Hepatocyte (in vitro differentiated cells): ENCODE results near the gene MORN5. TPM values are rescaled to one million over a fixed set of nuclear protein-coding genes. Genes with fewer than 3 reads are reported as not detected.

Experiments used
- DNase-seq: peaks from one replicate; pipeline ENCODE4 v3.0.0-alpha.2; 2016; ENCODE audit warnings: low spot score
- H2AFZ ChIP-seq: fragments of 200-600 bp; sonication (generic); 2 replicates; pipeline ENCODE4 v1.6.0; 2016; ENCODE audit warnings: antibody characterized with exemption, mild to moderate bottlenecking
- H3K27ac ChIP-seq: fragments of 200-600 bp; sonication (generic); 2 replicates; pipeline ENCODE4 v1.5.1; 2016; ENCODE audit warnings: mild to moderate bottlenecking
- H3K27me3 ChIP-seq: fragments of 200-600 bp; sonication (generic); 2 replicates; pipeline ENCODE4 v1.6.1; 2016
- H3K36me3 ChIP-seq: fragments of 200-600 bp; sonication (generic); replicated peaks from 2 replicates; pipeline ENCODE4 v1.5.1; 2016; ENCODE audit warnings: low read depth; ENCODE audit not compliant: insufficient read depth
- H3K4me1 ChIP-seq: fragments of 200-600 bp; sonication (generic); 2 replicates; pipeline ENCODE4 v1.5.1; 2016; ENCODE audit warnings: mild to moderate bottlenecking, moderate library complexity; ENCODE audit not compliant: insufficient read depth
- H3K4me2 ChIP-seq: fragments of 200-600 bp; sonication (generic); 2 replicates; pipeline ENCODE4 v1.6.0; 2016
- H3K4me3 ChIP-seq: fragments of 200-600 bp; sonication (generic); 2 replicates; pipeline ENCODE4 v1.5.1; 2016; ENCODE audit warnings: mild to moderate bottlenecking
- H3K79me2 ChIP-seq: fragments of 200-600 bp; sonication (generic); 2 replicates; pipeline ENCODE4 v1.6.0; 2017; ENCODE audit warnings: mild to moderate bottlenecking
- H3K9me2 ChIP-seq: fragments of 200-600 bp; sonication (generic); replicated peaks from 2 replicates; pipeline ENCODE4 v1.6.0; 2017; ENCODE audit warnings: mild to moderate bottlenecking; ENCODE audit not compliant: insufficient read depth
- H3K9me3 ChIP-seq: fragments of 200-600 bp; sonication (generic); 2 replicates; pipeline ENCODE4 v1.5.1; 2016; ENCODE audit warnings: low read depth, mild to moderate bottlenecking
- H4K20me1 ChIP-seq: fragments of 200-600 bp; sonication (generic); 2 replicates; pipeline ENCODE4 v1.6.0; 2016; ENCODE audit warnings: mild to moderate bottlenecking; ENCODE audit not compliant: insufficient read depth, poor library complexity, severe bottlenecking
- CTCF ChIP-seq: fragments of 200-600 bp; sonication (generic); IDR thresholded peaks from 2 replicates; pipeline ENCODE4 v1.5.1; 2016; ENCODE audit warnings: antibody characterized with exemption, mild to moderate bottlenecking; ENCODE audit not compliant: poor library complexity
- EZH2 ChIP-seq: fragments of 200-600 bp; sonication (generic); IDR thresholded peaks from 2 replicates; pipeline ENCODE4 v1.6.1; 2016; ENCODE audit warnings: antibody characterized with exemption, mild to moderate bottlenecking, borderline replicate concordance
- EZH2phosphoT487 ChIP-seq: fragments of 200-600 bp; sonication (generic); IDR thresholded peaks from one replicate; pipeline ENCODE4 v1.6.1; 2018; ENCODE audit warnings: antibody characterized with exemption, mild to moderate bottlenecking, low read depth, moderate library complexity; ENCODE audit not compliant: unreplicated experiment, severe bottlenecking
- WGBS: methylation state at CpG from one replicate; pipeline ENCODE4 v1.1.6; 2016; ENCODE audit warnings: low lambda C conversion rate; ENCODE audit errors: missing lambda C conversion rate; 5-methylcytosine and 5-hydroxymethylcytosine counted together
- polyA plus RNA-seq: library from polyadenylated mRNA; unstranded; fragments of >200 nt; fragmentation: Nextera tagmentation; extraction: Ambion mirVana; gene quantifications from 2 replicates; pipeline ENCODE4 v1.2.1, GENCODE V29; 2016
- total RNA-seq: library from RNA; depleted of rRNA; stranded (reverse); fragments of >200 nt; gene quantifications from 2 replicates; pipeline ENCODE4 v1.2.3, GENCODE V29; 2014

Gene MORN5
- total and polyA plus RNA-seq, 2 experiments from 2014 or later = 0.95 TPM; not detected in 1

GRCh38 chr9:122133984-122134535, 25.6 kb upstream of the MORN5 start:
- no peaks in the 10 kb centered on the region for H4K20me1 ChIP-seq
- H3K27ac ChIP-seq = no peak overlapping the region
- no peak for TF ChIP-seq CTCF
- no peak for TF ChIP-seq EZH2
- TF ChIP-seq EZH2phosphoT487 = no peak
- H3K4me3 ChIP-seq = no peak overlapping the region
- H3K27me3 ChIP-seq = peaks cover 16% of the 10 kb centered on the region
- no peaks in the 10 kb centered on the region for H3K79me2 ChIP-seq
- H2AFZ ChIP-seq = no peak overlapping the region
- WGBS = 79% methylated on average over 17 of the region's 17 CpGs
- H3K36me3 ChIP-seq = no peaks in the 10 kb centered on the region
- H3K9me2 ChIP-seq = no peaks in the 10 kb centered on the region
- H3K4me1 ChIP-seq = peaks cover 2% of the 10 kb centered on the region
- no peak overlapping the region for H3K4me2 ChIP-seq
- no peak for DNase-seq
- H3K9me3 ChIP-seq = no peaks in the 10 kb centered on the region

- no peaks in the 10 kb centered on the region for H3K79me2 ChIP-seq
- no peak overlapping the region for H2AFZ ChIP-seq
- 26% methylated on average over 12 of the region's 12 CpGs for WGBS
- no peak overlapping the region for H3K4me2 ChIP-seq
- no peaks in the 10 kb centered on the region for H3K9me2 ChIP-seq
- no peaks in the 10 kb centered on the region for H4K20me1 ChIP-seq
- peaks cover 8% of the 10 kb centered on the region for H3K4me1 ChIP-seq
- no peak for TF ChIP-seq CTCF
- TF ChIP-seq EZH2 = no peak
- no peak for TF ChIP-seq EZH2phosphoT487
- H3K4me3 ChIP-seq = no peak overlapping the region
- no peaks in the 10 kb centered on the region for H3K9me3 ChIP-seq
- H3K27ac ChIP-seq = no peak overlapping the region
- peaks cover 16% of the 10 kb centered on the region for H3K27me3 ChIP-seq
- DNase-seq = no peak
- no peaks in the 10 kb centered on the region for H3K36me3 ChIP-seq
Observed at GRCh38 chr9:122134822-122135528, 24.7 kb upstream of the MORN5 start.

- TF ChIP-seq EZH2 (no peak), EZH2phosphoT487 (no peak), CTCF (no peak)
- DNase-seq = no peak
- 82% methylated on average over 7 of the region's 7 CpGs for WGBS
Observed at GRCh38 chr9:122135529-122135859, 24.2 kb upstream of the MORN5 start.

More at GRCh38 chr9:122135529-122135859, 24.2 kb upstream of the MORN5 start:
- H3K79me2 ChIP-seq = no peaks in the 10 kb centered on the region
- H3K4me3 ChIP-seq = no peak overlapping the region
- H2AFZ ChIP-seq = no peak overlapping the region
- peaks cover 13% of the 10 kb centered on the region for H3K4me1 ChIP-seq
- H3K27me3 ChIP-seq = peaks cover 16% of the 10 kb centered on the region
- H3K9me3 ChIP-seq = no peaks in the 10 kb centered on the region
- H3K36me3 ChIP-seq = no peaks in the 10 kb centered on the region
- H3K4me2 ChIP-seq = no peak overlapping the region
- H3K9me2 ChIP-seq = no peaks in the 10 kb centered on the region
- no peaks in the 10 kb centered on the region for H4K20me1 ChIP-seq
- no peak overlapping the region for H3K27ac ChIP-seq
